Thoracic aorta (tissue), 2 donors: ENCODE measurements around the gene PPP1R1A. TPM values are rescaled to one million over a fixed set of nuclear protein-coding genes. Genes with fewer than 3 reads are reported as not detected.

Experiments
- ATAC-seq: fragments of 150-250 bp; one replicate; pipeline ENCODE4 v1.8.0; 2017; ENCODE audit warnings: low read depth; ENCODE audit not compliant: insufficient number of reproducible peaks, low FRiP score
- DNase-seq: peaks from one replicate; pipeline ENCODE4 v3.0.0-alpha.2; 2020; ENCODE audit warnings: low spot score
- H3K27ac ChIP-seq, 2 donors: fragments of 200-600 bp; sonication (generic); 1 replicate in 1 of 2; 2 replicates in 1 of 2; pipeline ENCODE4 v1.5.1; 2016; ENCODE audit warnings: mild to moderate bottlenecking in 2 of 2, moderate library complexity in 2 of 2
- H3K27me3 ChIP-seq: fragments of 200-600 bp; sonication (generic); replicated peaks from 2 replicates; pipeline ENCODE4 v1.6.0; 2016; ENCODE audit warnings: mild to moderate bottlenecking; ENCODE audit not compliant: insufficient read depth
- H3K36me3 ChIP-seq: fragments of 200-600 bp; sonication (generic); one replicate; pipeline ENCODE4 v1.5.1; 2016
- H3K4me1 ChIP-seq, 2 donors: fragments of 200-600 bp; sonication (generic); 1 replicate in 1 of 2; 2 replicates in 1 of 2; pipeline versions ENCODE4 v1.5.1 to v1.6.0; 2016; ENCODE audit warnings: low read depth in 2 of 2, mild to moderate bottlenecking in 1 of 2; ENCODE audit not compliant: control insufficient read depth in 1 of 2
- H3K4me3 ChIP-seq: fragments of 200-600 bp; sonication (generic); 2 replicates; pipeline ENCODE4 v1.5.1; 2016; ENCODE audit warnings: mild to moderate bottlenecking
- H3K9me3 ChIP-seq: fragments of 200-600 bp; sonication (generic); 2 replicates; pipeline ENCODE4 v1.5.1; 2016
- total RNA-seq, 2 donors: library from RNA; depleted of rRNA; stranded (reverse); fragments of >200 nt; gene quantifications; one replicate each; pipeline versions ENCODE4 v1.1.0 to v1.2.3, GENCODE V29; 2016
- TF ChIP-seq, protein P1 (sequence below): fragments of 200-600 bp; sonication (generic); IDR thresholded peaks from one replicate; pipeline ENCODE4 v1.5.1; 2019; ENCODE audit warnings: antibody characterized with exemption

Gene PPP1R1A
- total RNA-seq, result 10 to 100 TPM in 1 of 2 donors, 1 to 10 TPM in 1; 3.3 to 10.3 TPM

- TF ChIP-seq, protein P1, sequence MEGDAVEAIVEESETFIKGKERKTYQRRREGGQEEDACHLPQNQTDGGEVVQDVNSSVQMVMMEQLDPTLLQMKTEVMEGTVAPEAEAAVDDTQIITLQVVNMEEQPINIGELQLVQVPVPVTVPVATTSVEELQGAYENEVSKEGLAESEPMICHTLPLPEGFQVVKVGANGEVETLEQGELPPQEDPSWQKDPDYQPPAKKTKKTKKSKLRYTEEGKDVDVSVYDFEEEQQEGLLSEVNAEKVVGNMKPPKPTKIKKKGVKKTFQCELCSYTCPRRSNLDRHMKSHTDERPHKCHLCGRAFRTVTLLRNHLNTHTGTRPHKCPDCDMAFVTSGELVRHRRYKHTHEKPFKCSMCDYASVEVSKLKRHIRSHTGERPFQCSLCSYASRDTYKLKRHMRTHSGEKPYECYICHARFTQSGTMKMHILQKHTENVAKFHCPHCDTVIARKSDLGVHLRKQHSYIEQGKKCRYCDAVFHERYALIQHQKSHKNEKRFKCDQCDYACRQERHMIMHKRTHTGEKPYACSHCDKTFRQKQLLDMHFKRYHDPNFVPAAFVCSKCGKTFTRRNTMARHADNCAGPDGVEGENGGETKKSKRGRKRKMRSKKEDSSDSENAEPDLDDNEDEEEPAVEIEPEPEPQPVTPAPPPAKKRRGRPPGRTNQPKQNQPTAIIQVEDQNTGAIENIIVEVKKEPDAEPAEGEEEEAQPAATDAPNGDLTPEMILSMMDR, result no peak
- H3K4me3 ChIP-seq, result peak within 1 kb of the TSS; percentile 74
- H3K36me3 ChIP-seq, result no peaks in the 10 kb centered on the region
- ATAC-seq (no peak), DNase-seq (no peak)
- H3K9me3 ChIP-seq, result no peaks in the 10 kb centered on the region
- no peaks in the 10 kb centered on the region for H3K27me3 ChIP-seq
- peaks cover 3 to 40% of the 10 kb centered on the region in 2 donors for H3K4me1 ChIP-seq
- H3K27ac ChIP-seq, result peak within 1 kb of the TSS; percentile 36 to 57
Observed at GRCh38 chr12:54588110-54588889, at the start of gene PPP1R1A. PPP1R1A (minus strand) TSS chr12:54588659; CDS start chr12:54588488, 171 bp downstream.

GRCh38 chr12:54634795-54635194 is 46.3 kb upstream of the PPP1R1A start, which contains the start of gene LACRT:
LACRT (minus strand) TSS chr12:54634895; CDS start chr12:54634841, 54 bp downstream.
- ATAC-seq (no peak), DNase-seq (no peak)
- no peaks in the 10 kb centered on the region for H3K9me3 ChIP-seq
- no peaks in the 10 kb centered on the region for H3K4me1 ChIP-seq
- H3K4me3 ChIP-seq, result no peak within 1 kb of the TSS
- H3K27me3 ChIP-seq, result no peaks in the 10 kb centered on the region
- TF ChIP-seq, protein P1, result no peak
- H3K36me3 ChIP-seq, result no peaks in the 10 kb centered on the region
- no peak within 1 kb of the TSS for H3K27ac ChIP-seq

DNA sequence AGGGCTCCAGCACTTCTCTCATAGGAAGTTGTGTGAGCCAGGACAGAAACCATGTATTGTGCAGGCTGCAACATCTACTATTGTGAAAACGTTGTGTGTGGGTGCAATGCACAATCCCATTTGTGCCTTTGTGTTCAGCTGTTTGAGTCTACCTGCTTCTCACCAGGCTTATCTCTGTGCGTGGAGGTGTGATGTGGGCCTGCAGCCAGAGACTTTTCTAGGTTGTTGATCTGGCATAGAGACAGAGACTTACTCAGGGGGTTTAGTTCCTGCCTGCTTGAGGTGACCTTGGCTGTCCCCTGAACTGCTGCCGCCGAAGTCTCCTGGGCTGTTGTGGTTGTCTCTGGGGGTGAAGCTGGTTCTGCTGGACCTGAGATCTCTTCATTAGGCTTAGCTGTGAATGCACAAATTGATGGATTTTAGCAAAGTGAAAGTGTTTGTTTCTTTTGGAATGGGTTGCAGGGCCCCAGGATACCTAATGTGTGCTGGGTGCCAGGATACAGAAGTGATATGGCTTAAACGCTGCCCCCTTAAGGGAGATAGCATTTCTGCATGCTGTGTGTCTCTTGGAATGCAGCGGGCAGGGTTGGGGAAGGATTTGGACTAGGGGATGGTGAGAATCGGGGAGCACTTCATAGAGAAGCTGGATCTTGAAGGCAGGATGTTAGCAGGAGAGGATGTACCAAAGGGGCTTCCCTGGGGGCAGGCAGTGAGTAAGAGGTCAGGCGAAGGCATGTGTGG is 43.7 kb upstream of the PPP1R1A start:
- TF ChIP-seq, protein P1, result no peak
- H3K4me3 ChIP-seq, result no peak overlapping the region

GRCh38 chr12:54631551-54631950 is 43.1 kb upstream of the PPP1R1A start:
- no peaks in the 10 kb centered on the region for H3K4me1 ChIP-seq
- H3K36me3 ChIP-seq, result no peaks in the 10 kb centered on the region
- no peaks in the 10 kb centered on the region for H3K27me3 ChIP-seq
- TF ChIP-seq, protein P1, result no peak
- H3K4me3 ChIP-seq, result no peak overlapping the region
- ATAC-seq (no peak), DNase-seq (no peak)
- H3K27ac ChIP-seq, result no peak overlapping the region
- H3K9me3 ChIP-seq, result no peaks in the 10 kb centered on the region

More for the DNA sequence above, 43.7 kb upstream of the PPP1R1A start:
- Histone ChIP-seq H3K27ac (no peak overlapping the region), H3K27me3 (no peaks in the 10 kb centered on the region), H3K9me3 (no peaks in the 10 kb centered on the region), H3K4me1 (no peaks in the 10 kb centered on the region), H3K36me3 (no peaks in the 10 kb centered on the region)
- ATAC-seq, result no peak
- no peak for DNase-seq

DNA sequence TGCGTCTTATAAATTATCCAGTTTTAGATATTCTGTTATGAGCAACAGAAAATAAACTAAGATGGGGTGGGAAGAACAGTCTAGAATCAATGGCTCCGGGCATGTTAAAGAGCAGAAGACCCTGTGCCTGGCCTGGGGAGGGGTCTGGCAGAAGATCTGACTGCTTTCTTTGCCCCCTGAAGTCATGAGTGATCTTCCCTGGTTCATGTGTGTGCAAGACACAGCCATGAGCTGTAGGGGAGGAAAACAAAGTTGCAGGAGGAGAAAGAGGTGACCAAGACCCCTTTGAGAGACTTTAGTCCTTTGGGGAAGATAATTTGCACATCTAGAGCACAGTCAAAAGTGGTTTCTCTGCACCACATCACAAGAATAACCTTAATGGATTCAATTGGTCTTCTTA is 41.5 kb upstream of the PPP1R1A start:
- TF ChIP-seq, protein P1, result no peak
- H3K27ac ChIP-seq, result no peak overlapping the region
- H3K4me3 ChIP-seq, result no peak overlapping the region
- H3K36me3 ChIP-seq, result no peaks in the 10 kb centered on the region
- no peaks in the 10 kb centered on the region for H3K4me1 ChIP-seq
- no peaks in the 10 kb centered on the region for H3K9me3 ChIP-seq
- ATAC-seq, result no peak
- no peak for DNase-seq
- H3K27me3 ChIP-seq, result no peaks in the 10 kb centered on the region
